GM19324 (cell line): ENCODE data around the gene ID4.

ENCODE experiments used
- ATAC-seq: cut with Tn5 transposase; IDR thresholded peaks from one replicate; pipeline ENCODE4 v1.9.1; 2021; ENCODE audit warnings: mild to moderate bottlenecking, moderate library complexity; ENCODE audit not compliant: unreplicated experiment, low FRiP score

The ID4 gene

GRCh38 chr6:19830171-19830570 is 7.0 kb upstream of the ID4 start:
- no peak for ATAC-seq

GRCh38 chr6:19831358-19831757 is 5.8 kb upstream of the ID4 start:
- ATAC-seq: no peak

GRCh38 chr6:19833947-19834346 is 3.2 kb upstream of the ID4 start:
- ATAC-seq: no peak

GRCh38 chr6:19834858-19835257 is 2.3 kb upstream of the ID4 start:
- ATAC-seq: no peak

GRCh38 chr6:19835605-19836004 is 1.6 kb upstream of the ID4 start:
- no peak for ATAC-seq

GRCh38 chr6:19837511-19838441 is 606 bp downstream of the ID4 start:
- no peak for ATAC-seq

- no peak for ATAC-seq
These were observed 1.5 kb downstream of the ID4 start for GRCh38 chr6:19838442-19839236.

GRCh38 chr6:19839237-19839546 is 2.0 kb downstream of the ID4 start:
- no peak for ATAC-seq

- ATAC-seq: no peak
These were observed 2.6 kb downstream of the ID4 start for GRCh38 chr6:19839788-19840187.

GRCh38 chr6:19841181-19841580 is 4.0 kb downstream of the ID4 start:
- no peak for ATAC-seq

- no peak for ATAC-seq
These were observed 5.0 kb downstream of the ID4 start for GRCh38 chr6:19842030-19842615.

- ATAC-seq: no peak
These were observed 7.5 kb downstream of the ID4 start for GRCh38 chr6:19844689-19845088.

- ATAC-seq: no peak
These were observed 8.3 kb downstream of the ID4 start for GRCh38 chr6:19845266-19846041.

- no peak for ATAC-seq
These were observed 11.4 kb downstream of the ID4 start for GRCh38 chr6:19848465-19849029.

- ATAC-seq: no peak
These were observed 12.0 kb downstream of the ID4 start for GRCh38 chr6:19849196-19849595.

- ATAC-seq: no peak
These were observed 12.6 kb downstream of the ID4 start for GRCh38 chr6:19849755-19850154.

- no peak for ATAC-seq
These were observed 14.3 kb downstream of the ID4 start for GRCh38 chr6:19851241-19852089.

GRCh38 chr6:19852090-19852457 is 14.9 kb downstream of the ID4 start:
- no peak for ATAC-seq

- no peak for ATAC-seq
These were observed 15.8 kb downstream of the ID4 start for GRCh38 chr6:19852927-19853326.
